CD4-positive, alpha-beta T cell treated with Interleukin-6 for 4 hours (primary cell): ENCODE results near the gene CREB3L2.

ENCODE experiments used
- DNase-seq: peaks from one replicate; pipeline ENCODE4 v3.0.0-alpha.2; 2020; ENCODE audit warnings: mixed read lengths

CREB3L2 gene

DNA sequence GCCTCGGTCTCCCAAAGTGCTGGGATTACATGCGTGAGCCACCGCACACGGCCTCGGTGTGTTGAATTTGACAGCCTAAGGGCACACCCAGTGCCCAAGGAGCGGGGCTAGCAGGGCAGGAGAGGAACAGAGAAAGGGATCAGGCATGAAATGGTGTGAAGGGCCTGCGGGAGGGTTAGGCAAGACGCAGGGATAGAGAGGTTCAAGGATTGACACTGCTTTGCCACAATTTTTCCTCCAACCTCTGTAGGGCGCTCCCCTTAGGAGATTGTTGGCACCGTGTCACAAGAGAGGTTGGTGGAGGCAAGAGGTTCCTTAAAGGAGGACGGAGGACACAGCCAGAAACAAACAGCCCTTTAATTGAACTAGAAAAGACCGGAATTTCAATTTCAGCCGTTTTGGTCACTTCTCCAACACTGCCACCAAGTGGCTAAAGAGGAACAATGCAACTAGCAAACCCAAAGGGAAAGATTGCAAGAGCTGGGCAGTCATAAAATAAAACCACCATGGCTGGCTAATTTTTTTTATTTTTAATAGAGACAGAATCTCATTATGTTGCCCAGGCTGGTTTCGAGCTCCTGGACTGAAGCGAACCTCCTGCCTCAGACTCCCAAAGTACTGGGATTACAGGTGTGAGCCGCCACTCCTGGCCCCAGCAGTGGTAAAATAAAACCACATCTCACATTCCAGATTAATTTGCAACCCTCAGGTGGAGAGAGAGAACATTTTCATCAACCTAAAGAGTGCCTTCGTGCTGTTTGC is 6.9 kb upstream of the CREB3L2 start:
- peak; percentile 43 for DNase-seq

GRCh38 chr7:138008019-138008587 is 6.2 kb upstream of the CREB3L2 start:
- no peak for DNase-seq

DNA sequence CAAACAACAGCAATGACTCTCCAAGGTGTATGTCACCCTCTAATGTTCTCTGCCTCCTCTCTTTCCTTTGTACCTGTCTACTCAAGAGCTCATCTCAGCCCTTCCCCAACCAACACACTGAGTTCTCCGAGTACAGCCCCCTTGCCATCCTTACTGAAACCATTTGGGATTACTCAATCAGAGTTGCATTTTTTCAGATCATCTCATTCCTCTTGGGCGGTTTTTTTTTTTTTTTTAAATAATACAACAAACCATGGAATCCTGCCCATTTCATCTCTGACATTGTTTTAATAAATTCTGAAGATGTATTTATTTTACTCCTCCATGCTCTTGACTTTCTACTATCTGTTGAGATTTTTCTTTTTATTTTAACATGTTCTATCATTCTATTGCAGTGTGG is 4.2 kb upstream of the CREB3L2 start:
- DNase-seq: no peak

- no peak for DNase-seq
Observed at GRCh38 chr7:138004936-138005335, 3.0 kb upstream of the CREB3L2 start.

DNA sequence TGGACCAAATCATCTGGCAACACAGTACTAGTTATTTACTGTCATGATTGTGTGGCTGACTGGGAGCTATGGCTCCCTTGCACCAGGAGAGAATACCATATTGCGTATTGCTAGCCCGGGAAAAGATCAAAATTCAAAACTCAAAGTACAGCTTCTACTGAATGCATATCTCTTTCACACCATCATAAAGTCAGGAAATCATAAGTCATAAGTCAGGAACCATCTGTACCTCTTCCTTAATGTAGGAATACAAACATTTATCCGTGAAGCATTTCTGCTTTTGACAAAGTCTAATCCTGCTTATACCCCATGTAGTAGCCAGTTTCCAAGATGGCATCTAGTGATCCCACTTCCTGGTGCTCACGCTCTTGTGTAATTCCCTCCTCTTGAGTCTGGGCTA is 2.2 kb upstream of the CREB3L2 start:
- DNase-seq: no peak

GRCh38 chr7:138002828-138003189 is 923 bp upstream of the CREB3L2 start:
- no peak for DNase-seq

DNA sequence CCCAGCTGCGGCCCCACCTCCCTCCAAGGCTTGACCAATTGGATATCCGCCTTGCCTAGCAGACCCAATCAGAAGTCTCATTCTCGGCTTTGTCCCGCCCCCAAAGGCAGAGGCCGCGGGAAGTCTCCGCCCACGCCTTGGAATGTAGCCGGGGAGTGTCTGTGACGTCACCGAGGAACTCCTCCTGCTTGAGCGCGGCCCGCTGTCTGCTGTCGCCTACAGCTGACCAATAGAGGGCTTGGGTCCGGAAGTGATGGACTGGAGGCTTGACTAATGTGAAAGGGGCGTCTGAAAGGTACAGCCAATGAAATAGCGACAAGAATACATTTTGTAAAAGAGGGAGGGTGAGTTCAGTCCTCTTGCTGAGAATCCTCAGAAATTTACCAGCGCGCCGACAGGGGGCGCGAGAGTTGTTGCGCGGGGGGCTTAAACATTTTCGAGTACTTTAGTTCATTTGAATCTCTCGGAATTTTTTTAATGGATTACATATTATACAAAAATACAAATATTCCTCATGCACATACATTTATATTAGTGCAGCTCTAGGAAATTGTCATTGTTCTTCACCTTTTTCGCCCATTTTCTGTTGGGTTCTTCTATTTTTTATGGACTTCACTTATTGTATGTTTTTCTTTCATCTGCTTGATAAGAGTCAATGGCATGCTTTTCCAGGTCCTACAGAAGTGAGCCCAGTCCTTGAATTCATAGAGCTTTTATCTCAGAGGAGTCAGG is 376 bp upstream of the CREB3L2 start:
- peak; percentile 98 for DNase-seq

- no peak for DNase-seq
Observed at GRCh38 chr7:138000081-138000701, 1.7 kb downstream of the CREB3L2 start.

- no peak for DNase-seq
Observed at GRCh38 chr7:137999496-138000080, 2.3 kb downstream of the CREB3L2 start.

- DNase-seq: no peak
Observed at GRCh38 chr7:137998250-137998649, 3.6 kb downstream of the CREB3L2 start.

DNA sequence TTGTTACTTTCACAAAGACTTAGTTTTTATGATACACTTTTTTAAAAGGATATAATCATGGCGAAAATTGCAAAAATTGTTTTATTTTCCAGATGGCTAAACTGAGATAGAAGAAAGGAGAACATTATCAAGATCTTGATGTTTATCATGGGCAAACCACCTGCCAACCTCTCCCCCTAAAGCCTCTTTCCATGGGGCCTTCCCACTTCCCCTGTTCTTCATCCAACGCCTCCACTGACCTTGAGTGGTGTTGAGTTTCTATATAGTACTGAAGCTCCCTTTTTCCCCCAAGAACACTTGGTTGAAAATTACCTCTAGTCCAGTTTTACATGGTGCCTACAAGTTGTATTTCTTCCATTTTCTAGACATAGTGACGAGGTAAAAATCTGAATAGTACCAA is 5.0 kb downstream of the CREB3L2 start:
- DNase-seq: no peak

DNA sequence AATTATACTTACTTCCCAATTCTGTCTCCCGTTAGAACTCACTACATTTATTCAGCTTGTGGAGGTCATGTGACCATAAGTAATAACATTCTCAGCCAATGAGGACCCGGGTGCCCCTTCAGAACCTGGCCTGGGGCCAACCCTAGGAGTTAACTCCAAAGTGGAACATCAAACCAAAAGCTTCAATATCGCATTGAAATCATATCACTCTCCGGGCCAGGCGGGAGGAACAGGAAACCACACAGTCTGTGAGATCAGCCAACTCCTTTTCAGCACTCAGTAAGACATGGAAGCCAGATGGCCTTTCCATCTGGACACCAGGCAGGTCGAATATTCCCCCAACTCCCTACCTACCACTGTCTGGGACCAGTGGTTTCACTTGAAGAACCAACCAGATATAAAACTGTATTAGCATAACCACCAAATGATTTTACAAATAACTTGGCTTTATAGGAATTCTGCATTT is 5.5 kb downstream of the CREB3L2 start:
- no peak for DNase-seq

DNA sequence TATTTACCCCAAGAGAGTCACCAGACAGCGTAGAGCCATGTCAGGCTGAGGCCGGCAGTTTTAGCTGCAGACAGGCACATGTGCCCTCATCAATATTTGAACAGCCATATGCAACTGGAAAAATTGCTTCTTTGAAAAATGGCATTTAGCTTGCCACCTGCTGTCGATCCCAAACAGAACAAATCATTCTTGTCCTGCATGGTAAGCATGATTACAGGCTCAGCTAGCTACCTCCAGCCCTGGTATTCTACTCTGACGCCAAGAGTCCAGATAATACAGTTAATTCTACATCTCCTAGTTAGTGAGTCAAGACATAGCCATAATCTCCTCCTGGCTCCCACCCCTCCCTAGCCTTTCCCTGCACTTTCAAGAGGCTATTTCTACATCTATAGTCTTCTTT is 7.7 kb downstream of the CREB3L2 start:
- no peak for DNase-seq

DNA sequence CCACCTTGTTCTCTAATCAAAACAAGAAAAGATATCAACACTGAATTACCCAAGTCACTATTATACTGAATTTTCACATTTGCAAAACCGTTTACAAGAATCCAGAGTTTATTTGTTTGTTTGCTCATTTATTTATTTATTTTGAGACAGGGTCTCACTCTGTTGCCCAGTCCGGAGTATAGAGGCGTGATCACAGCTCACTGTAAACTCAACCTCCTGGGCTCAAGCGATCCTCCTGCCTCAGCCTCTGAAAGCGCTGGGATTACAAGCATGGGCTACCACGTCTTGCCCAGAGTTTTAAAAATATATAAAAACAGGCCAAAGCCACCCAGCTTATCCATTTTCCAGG is 8.5 kb downstream of the CREB3L2 start:
- no peak for DNase-seq

DNA sequence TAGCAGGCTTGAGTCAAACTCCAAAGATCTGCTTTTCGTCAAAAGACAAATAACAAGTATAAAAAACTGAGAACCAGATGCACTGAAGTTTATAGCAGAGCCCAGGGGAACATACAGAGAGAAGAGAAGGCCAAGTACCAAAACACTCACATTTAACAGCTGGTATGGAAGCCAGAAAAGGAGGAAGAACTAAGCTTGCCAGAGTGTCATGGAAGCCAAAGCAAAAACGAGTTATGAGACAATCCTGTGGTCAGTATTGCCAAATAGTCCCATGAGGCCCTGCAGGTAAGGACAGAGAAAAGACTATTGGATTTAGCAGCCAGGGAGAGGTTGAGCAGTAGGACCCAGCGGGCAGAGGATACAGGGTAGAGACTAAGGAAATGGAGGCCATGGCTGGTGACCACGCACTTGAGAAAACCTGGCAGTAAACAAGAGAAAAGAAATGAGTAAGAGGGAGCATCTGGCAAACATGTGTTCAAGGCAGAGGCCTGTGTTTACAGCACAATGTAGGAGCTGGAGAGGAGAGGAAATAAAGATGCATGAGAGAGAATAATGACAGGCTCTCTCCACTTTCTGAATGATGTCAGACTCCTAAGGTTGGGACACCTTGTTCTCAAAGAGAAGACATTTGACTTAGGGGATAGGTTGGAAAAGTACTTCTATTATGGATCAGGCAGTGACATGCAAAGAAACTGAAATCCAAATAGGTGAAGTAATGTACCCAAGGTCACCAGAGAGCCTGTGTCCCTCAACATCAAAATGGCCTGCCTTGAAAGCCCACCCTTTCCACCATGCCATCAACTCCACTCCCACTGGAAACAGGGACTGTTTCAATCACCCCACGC is 9.1 kb downstream of the CREB3L2 start:
- no peak for DNase-seq

GRCh38 chr7:137992104-137992549 is 9.8 kb downstream of the CREB3L2 start:
- DNase-seq: no peak

DNA sequence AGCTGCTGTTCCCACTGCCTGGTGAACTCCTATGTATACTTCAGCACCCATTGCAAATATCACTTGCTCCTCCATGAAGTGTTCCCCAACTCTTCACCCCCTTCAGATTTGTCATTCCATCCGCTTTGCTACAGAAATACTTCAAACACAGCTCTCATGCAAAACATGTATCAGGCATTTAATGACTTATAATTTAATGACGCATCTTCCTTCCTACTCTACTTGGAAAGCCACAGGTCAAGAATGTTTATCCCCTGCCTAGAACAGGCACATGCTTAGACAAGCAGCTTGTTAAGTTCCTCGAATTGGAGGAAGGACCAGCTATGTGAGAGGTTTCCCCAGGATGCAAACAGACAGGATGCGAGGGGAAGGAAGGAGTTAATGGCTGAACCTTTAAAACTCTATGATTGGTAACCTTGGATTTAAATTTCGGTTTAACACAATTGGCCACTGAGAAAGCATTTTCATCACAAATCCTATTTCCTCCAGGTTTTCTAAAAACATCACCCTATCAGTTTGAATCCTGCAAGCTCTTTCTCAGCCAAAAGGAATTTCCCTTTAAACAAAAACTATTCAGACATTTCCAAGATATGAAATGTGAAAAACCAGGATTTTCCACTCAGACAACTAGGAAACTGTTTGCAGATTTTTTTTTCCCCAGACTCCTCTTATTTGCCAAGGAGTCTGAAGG is 11.5 kb downstream of the CREB3L2 start:
- DNase-seq: no peak

GRCh38 chr7:137989590-137989989 is 12.3 kb downstream of the CREB3L2 start:
- DNase-seq: no peak

DNA sequence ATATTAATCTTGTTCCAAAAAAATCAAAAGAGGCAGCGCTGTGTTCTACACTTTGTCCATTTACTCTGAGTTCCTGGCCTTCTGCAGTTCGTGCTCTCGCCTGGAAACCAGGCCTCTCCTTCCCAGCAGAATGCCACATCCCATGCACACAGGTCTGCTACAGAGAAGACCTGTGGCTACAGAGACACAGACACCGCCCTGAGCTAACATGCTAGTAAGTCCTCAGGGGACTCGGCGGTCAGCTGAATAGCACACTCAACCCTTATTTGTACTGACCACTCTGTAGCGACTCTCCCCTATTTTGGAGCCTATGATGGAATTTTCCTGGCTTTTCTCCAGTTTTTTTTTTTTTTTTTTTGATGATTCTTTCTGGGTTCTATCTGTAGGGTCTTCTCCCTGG is 12.8 kb downstream of the CREB3L2 start:
- no peak for DNase-seq

DNA sequence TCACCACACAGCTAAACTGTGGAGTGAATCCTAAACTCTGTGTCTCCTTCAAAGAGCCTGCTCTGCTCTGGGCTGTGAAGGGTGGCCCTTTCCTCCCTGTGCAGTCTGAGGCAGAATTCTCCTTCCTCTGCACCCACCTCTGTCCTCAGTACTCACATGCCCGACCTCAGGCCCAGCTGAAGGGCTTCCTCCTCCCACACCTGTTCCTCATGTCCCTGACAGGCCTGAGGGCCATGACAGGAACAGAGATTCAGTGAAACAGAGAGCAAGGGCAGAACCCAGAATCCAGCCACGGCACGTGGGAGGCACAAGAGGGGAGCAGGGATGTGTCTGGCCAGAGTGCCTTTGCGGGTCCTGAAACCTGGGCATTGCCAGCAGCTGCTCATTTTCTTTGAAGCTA is 13.9 kb downstream of the CREB3L2 start:
- DNase-seq: no peak

DNA sequence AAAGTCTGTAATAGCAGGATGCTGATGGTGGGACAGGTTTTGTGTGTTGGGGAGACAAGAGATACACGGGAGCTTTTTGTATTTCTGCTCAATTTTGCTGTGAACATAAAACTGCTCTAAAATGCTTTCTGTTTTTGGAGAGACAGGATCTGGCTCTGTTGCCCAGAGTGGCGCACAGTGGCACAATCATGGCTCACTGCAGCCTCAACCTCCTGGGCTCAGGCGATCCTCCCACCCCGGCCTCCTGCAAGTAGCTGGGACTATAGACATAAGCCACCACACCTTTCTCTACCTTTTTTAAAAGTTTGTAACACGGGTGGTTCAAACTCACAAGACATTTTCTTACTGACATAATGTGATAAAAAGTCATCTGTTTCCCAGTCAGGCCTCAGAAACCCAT is 14.3 kb downstream of the CREB3L2 start:
- no peak for DNase-seq

DNA sequence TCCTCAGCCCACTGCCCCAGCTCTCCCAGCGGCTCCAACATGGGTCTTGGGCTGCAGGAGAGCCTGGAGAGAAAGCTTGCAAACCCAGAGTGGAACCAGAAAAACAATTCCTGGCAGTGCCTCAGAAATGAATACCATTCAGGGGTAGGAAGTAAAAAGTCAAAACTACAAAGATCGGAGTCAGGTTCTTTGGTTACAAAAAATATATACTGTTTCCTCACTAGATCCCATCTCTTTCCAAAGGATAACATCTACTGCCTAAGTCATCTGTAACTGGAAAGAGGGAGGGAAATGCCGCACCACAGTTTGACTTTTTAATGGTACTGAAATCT is 14.9 kb downstream of the CREB3L2 start:
- DNase-seq: no peak
